Heart right ventricle (tissue), 16 donors: ENCODE data around the gene RNF146. TPM values are rescaled to one million over a fixed set of nuclear protein-coding genes. Genes with fewer than 3 reads are reported as not detected.

Experiments
- ATAC-seq, 8 donors: fragments of 200-7000 bp; cut with Tn5 transposase; one replicate each; pipeline ENCODE4 v1.9.1; 2020; ENCODE audit warnings: mild to moderate bottlenecking in 8 of 8, moderate library complexity in 8 of 8, moderate number of reproducible peaks in 1 of 8
- DNase-seq, 2 donors: peaks; one replicate each; pipeline ENCODE4 v3.0.0-alpha.2; 2020
- H3K27ac ChIP-seq, 10 donors: fragments of 200-600 bp; sonication (generic) in 2 of 10; one replicate each; pipeline versions ENCODE4 v1.5.0 to v1.8.0; 2020 to 2022; ENCODE audit warnings: mild to moderate bottlenecking in 3 of 10
- H3K27me3 ChIP-seq, 7 donors: fragments of 200-600 bp; one replicate each; pipeline ENCODE4 v1.8.0; 2021 to 2022; ENCODE audit warnings: mild to moderate bottlenecking in 2 of 7
- H3K36me3 ChIP-seq, 9 donors: fragments of 200-600 bp; sonication (generic) in 1 of 9; one replicate each; pipeline versions ENCODE4 v1.5.0 to v1.8.0; 2020 to 2022; ENCODE audit warnings: mild to moderate bottlenecking in 2 of 9
- H3K4me1 ChIP-seq, 9 donors: fragments of 200-600 bp; sonication (generic) in 1 of 9; one replicate each; pipeline versions ENCODE4 v1.5.0 to v1.8.0; 2020 to 2022; ENCODE audit warnings: mild to moderate bottlenecking in 4 of 9
- H3K4me3 ChIP-seq, 10 donors: fragments of 200-600 bp; sonication (generic) in 2 of 10; one replicate each; pipeline versions ENCODE4 v1.5.0 to v1.8.0; 2020 to 2022; ENCODE audit warnings: mild to moderate bottlenecking in 7 of 10, moderate library complexity in 2 of 10
- H3K9me3 ChIP-seq, 11 donors: fragments of 200-600 bp in 10 of 11; sonication (generic) in 2 of 11; one replicate each; pipeline versions ENCODE4 v1.5.0 to v1.8.0; 2013 to 2022; ENCODE audit warnings: mild to moderate bottlenecking in 2 of 11, control low read depth in 1 of 11, moderate library complexity in 1 of 11
- CTCF ChIP-seq, 9 donors: fragments of 200-600 bp; sonication (generic) in 2 of 9; IDR thresholded peaks; one replicate each; pipeline versions ENCODE4 v1.5.0 to v1.8.0; 2021 to 2022; ENCODE audit warnings: antibody characterized with exemption in 9 of 9, mild to moderate bottlenecking in 5 of 9, moderate library complexity in 1 of 9
- WGBS, 2 donors: extraction: QIAGEN DNeasy Blood & Tissue Kit; methylation state at CpG; one replicate each; pipeline ENCODE4 v1.1.7; 2013; ENCODE audit warnings: inconsistent platforms in 1 of 2; 5-methylcytosine and 5-hydroxymethylcytosine counted together
- intact Hi-C, 10 donors: fragments of 100-400 bp; cut with DNase I; formaldehyde crosslinking; loops; one replicate each; pipeline versions ENCODE4 v1.11.1 to v1.14.2; 2022
- polyA plus RNA-seq, 2 donors: library from polyadenylated mRNA; stranded (reverse); fragments of 200-250 nt; gene quantifications; one replicate each; pipeline ENCODE4 v1.2.3, GENCODE V29; 2013
- total RNA-seq, 10 donors: library from RNA; stranded (reverse); fragmentation: NEBNext Ultra II Directional in 3 of 10; extraction: Animal tissue kit (Norgen Biotek cat#: 25700) in 3 of 10; gene quantifications; one replicate each; pipeline versions ENCODE4 v1.2.1 to v1.2.4, GENCODE V29; 2021 to 2023
- donor health status: Arrhythmogenic right ventricular cardiomyopathy.
- donor health status: ischemic (EF 13 %, LVEDD 7.1; RV severe dilation, severe dysfunction).
- donor health status: healthy with polysubstance abuse.
- donor health status: DM: no; HTN: yes; CAD: no.
- donor health status: DM: no; HTN: no; CAD: no.
- donor health status: ischemic (EF 25% LVEDD 6.9; RV normal size, moderate dysfunction).
- donor health status: ischemic (EF 25% LVEDD 5.7; RV mildly dilated, moderate dysfunction).
- donor health status: healthy.
- donor health status: DM: yes; HTN: yes; CAD: no.
- donor health status: Ischemic cardiomyopathy.
- donor health status: ischemic (EF 35%, LVEDD 5.7; RV mildly dilated, moderate dysfunction).
- donor health status: nonischemic (EF 11% LVEDD 7.7; RV severe dilation, severe dysfunction).
- donor health status: DM: yes; HTN: yes; CAD: no.
- donor health status: PGD.
- donor health status: ischemic (EF 29% LVEDD 5.4; RV normal size, mild dysfunction).
- donor health status: nonischemic (EF 23%, LVEDD 6.1; RV moderate dilation, normal function).

RNF146 gene
- total and polyA plus RNA-seq, 12 donors: 18.0 to 106 (median 52.6) TPM

- H3K9me3 ChIP-seq: no peaks in the 10 kb centered on the region
- H3K36me3 ChIP-seq: peaks cover 0 to 34% (median 0%) of the 10 kb centered on the region in 9 donors
- TF ChIP-seq CTCF (IDR thresholded peaks at IDR 0.05): no peak
- 70 to 71% methylated on average over 4 of the region's 4 CpGs for WGBS, 2 donors
- intact Hi-C loops: no loop called here
- DNase-seq (no peak), ATAC-seq (no peak)
- H3K27ac ChIP-seq: no peak overlapping the region
- peaks cover 0 to 17% (median 0%) of the 10 kb centered on the region in 9 donors for H3K4me1 ChIP-seq
- H3K27me3 ChIP-seq: no peaks in the 10 kb centered on the region
- H3K4me3 ChIP-seq: no peak overlapping the region
These were observed 65.8 kb downstream of the RNF146 start for GRCh38 chr6:127332383-127332961.

Other genes starting within 250 kb of the RNF146 start
- gene RSPO3, start 148.2 kb upstream of the RNF146 start, total RNA-seq: under 1 TPM in 9 of 10 donors, not detected in 1; 0.21 to 0.64 (median 0.37) TPM
- under 1 TPM; 0.20 to 0.73 TPM for gene RSPO3, start 148.2 kb upstream of the RNF146 start, polyA plus RNA-seq
- 10 to 100 TPM; 32.2 to 45.3 (median 38.2) TPM for gene ECHDC1, start 76.7 kb downstream of the RNF146 start, total RNA-seq
- 10 to 100 TPM; 19.5 to 36.3 TPM for gene ECHDC1, start 76.7 kb downstream of the RNF146 start, polyA plus RNA-seq
- 1 to 10 TPM in 7 of 10 donors, under 1 TPM in 3; 0.27 to 3.2 (median 1.3) TPM for gene KIAA0408, start 192.5 kb downstream of the RNF146 start, total RNA-seq
- gene KIAA0408, start 192.5 kb downstream of the RNF146 start, polyA plus RNA-seq: 1 to 10 TPM in 1 of 2 donors, under 1 TPM in 1; 0.38 to 1.5 TPM